H7 (cell line): ENCODE measurements around the gene GPR162. TPM values are rescaled to one million over a fixed set of nuclear protein-coding genes. Genes with fewer than 3 reads are reported as not detected.
A peak's percentile ranks its signal among the peaks of the same experiment; 100 is the strongest.

Source experiments
- DNase-seq: peaks from one replicate; pipeline ENCODE4 v3.0.0; 2012
- H3K27me3 ChIP-seq: 2 replicates; pipeline ENCODE4 v1.6.0; 2011; ENCODE audit warnings: mild to moderate bottlenecking, low read length; ENCODE audit not compliant: control insufficient read depth, insufficient read depth
- H3K36me3 ChIP-seq: replicated peaks from 2 replicates; pipeline ENCODE4 v1.5.1; 2011; ENCODE audit warnings: low read length; ENCODE audit not compliant: control insufficient read depth, insufficient read depth
- H3K4me3 ChIP-seq: 2 replicates; pipeline ENCODE4 v1.5.1; 2011; ENCODE audit warnings: low read depth, mild to moderate bottlenecking, control low read depth, low read length, moderate library complexity; ENCODE audit not compliant: insufficient read depth
- total RNA-seq: library from RNA; depleted of rRNA; stranded (reverse); fragments of >200 nt; shearing (Covaris generic); gene quantifications from 2 replicates; pipeline ENCODE4 v1.2.3, GENCODE V29; 2014; rRNA removed

The GPR162 gene, protein sequence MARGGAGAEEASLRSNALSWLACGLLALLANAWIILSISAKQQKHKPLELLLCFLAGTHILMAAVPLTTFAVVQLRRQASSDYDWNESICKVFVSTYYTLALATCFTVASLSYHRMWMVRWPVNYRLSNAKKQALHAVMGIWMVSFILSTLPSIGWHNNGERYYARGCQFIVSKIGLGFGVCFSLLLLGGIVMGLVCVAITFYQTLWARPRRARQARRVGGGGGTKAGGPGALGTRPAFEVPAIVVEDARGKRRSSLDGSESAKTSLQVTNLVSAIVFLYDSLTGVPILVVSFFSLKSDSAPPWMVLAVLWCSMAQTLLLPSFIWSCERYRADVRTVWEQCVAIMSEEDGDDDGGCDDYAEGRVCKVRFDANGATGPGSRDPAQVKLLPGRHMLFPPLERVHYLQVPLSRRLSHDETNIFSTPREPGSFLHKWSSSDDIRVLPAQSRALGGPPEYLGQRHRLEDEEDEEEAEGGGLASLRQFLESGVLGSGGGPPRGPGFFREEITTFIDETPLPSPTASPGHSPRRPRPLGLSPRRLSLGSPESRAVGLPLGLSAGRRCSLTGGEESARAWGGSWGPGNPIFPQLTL
- total RNA-seq: 5.4 and 7.0 TPM in 2 replicates

DNA sequence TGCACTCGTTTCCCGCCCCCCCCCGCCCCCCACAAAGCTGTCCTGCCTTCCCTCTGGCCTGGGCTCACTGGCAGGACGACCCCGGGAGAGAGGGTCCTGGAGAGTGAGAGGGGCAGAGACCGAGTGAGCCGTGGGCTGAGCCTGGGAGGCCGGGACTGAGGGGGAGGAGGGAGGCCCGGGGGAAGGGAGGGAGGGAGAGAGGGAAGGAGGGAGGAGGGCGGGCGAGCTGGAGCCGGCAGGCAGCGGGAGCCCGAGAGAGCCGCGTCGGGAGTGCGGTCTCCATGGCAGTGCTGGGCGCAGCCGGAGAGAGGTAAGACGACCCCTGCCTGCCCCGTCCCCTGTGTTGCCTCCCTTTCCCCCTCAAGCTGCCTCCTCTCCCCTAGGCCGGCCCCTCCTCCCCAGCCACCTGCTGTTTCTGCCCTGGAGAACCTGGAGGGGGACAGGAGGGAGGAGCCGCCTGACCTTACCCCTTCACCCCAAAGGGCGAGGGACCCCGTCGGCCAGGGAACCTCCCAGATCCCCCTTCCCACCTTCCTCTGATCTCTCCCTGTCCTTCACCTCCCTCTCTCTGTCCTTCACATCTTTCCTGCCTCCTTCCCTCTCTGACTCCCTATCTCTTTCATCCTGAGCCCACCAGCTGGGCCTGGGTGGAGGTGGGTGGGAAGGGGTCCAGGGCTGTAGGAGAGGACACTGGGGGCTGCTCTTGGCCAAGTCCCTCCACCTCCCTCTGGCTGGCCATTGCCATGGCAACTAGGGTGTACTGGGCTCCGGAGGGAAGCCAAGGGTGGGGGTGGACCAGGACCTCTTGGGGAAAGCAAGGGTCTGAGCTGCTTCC, at the start of gene GPR162:
Gene GPR162 (plus strand): TSS at position 231 of the 835 bp plus-strand sequence. CDS start 2,078 bp downstream, outside the sequence.
- DNase-seq: peak; percentile 95
- Histone ChIP-seq H3K36me3 (no peaks in the 10 kb centered on the region), H3K27me3 (peaks cover 62% of the 10 kb centered on the region), H3K4me3 (peak within 1 kb of the TSS; percentile 69)

DNA sequence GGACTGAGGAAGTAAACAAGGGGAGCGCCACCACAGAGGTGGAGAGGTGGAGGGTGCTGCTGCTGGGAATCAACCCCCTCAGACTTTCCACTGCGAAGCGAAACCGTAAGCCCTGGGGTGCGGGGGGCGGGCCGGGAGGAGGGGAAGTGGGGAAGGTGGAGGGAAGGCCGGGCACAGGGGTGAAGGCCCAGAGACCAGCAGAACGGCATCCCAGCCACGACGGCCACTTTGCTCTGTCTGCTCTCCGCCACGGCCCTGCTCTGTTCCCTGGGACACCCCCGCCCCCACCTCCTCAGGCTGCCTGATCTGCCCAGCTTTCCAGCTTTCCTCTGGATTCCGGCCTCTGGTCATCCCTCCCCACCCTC, 49.3 kb upstream of the GPR162 start, which contains the start of gene LAG3:
Gene LAG3 (plus strand): TSS at position 190 of the 365 bp plus-strand sequence. CDS start 333 bp downstream, outside the sequence.
- Histone ChIP-seq H3K27me3 (peaks cover 64% of the 10 kb centered on the region), H3K4me3 (peak within 1 kb of the TSS; percentile 35; the same call in 1 of the 2 replicates), H3K36me3 (peaks cover 3% of the 10 kb centered on the region)
- peak; percentile 83 for DNase-seq

DNA sequence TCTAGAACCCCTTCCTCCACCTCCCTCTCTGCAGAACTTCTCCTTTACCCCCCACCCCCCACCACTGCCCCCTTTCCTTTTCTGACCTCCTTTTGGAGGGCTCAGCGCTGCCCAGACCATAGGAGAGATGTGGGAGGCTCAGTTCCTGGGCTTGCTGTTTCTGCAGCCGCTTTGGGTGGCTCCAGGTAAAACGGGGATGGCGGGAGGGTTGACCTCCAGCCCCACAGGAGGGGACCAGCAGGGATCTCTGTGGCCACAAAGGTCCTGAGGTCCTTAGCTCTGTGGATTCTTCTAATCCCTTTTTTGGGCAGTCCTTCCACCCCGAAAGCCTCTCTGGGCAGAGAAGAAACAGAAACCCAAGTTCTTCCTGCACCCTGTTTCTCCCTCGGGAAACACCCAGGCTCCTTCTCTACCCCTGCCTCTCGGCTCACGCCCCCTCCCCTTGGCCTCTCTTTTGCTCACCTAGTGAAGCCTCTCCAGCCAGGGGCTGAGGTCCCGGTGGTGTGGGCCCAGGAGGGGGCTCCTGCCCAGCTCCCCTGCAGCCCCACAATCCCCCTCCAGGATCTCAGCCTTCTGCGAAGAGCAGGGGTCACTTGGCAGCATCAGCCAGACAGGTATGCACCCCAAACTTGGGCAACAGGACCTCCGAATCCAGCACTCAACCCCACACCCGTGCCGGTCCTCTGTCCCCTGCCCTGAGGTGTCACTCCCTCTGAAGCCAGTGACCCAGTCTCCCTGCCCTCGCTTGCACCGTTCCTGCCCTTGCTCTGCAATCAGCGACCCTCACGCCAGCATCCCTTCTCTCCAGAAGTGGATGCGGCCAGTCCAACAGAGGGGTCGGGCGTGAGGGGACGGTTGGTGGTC, 48.7 kb upstream of the GPR162 start:
- Histone ChIP-seq H3K27me3 (peaks cover 66% of the 10 kb centered on the region), H3K4me3 (peak overlapping the region; percentile 35), H3K36me3 (peaks cover 3% of the 10 kb centered on the region)
- peak; percentile 75 for DNase-seq

DNA sequence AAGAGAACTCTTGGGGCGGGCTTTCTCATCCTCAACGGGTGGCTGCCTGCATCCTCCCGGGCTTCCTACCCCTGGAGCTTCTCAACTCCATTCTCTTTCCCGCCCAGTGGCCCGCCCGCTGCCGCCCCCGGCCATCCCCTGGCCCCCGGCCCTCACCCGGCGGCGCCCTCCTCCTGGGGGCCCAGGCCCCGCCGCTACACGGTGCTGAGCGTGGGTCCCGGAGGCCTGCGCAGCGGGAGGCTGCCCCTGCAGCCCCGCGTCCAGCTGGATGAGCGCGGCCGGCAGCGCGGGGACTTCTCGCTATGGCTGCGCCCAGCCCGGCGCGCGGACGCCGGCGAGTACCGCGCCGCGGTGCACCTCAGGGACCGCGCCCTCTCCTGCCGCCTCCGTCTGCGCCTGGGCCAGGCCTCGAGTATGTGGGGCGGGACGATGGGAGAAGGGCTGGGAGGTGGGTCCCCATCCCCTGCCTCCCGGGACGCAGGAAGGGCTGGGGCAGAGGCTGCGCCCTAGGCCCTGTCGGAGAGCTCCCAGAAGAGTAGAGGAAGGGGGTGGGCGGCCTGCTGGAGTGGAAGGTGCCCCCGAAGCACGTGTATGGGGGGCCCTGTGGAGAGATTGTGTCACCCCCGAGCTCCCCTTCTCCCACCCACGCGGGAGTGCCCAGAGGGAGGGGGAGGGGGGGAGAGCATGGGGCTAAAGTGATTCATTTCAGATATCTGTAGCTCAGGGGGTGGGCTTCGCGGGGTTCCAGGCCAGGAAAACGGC, 47.9 kb upstream of the GPR162 start:
- Histone ChIP-seq H3K36me3 (peaks cover 3% of the 10 kb centered on the region), H3K4me3 (peak overlapping the region; percentile 35), H3K27me3 (peaks cover 71% of the 10 kb centered on the region)
- DNase-seq: peak; percentile 80

DNA sequence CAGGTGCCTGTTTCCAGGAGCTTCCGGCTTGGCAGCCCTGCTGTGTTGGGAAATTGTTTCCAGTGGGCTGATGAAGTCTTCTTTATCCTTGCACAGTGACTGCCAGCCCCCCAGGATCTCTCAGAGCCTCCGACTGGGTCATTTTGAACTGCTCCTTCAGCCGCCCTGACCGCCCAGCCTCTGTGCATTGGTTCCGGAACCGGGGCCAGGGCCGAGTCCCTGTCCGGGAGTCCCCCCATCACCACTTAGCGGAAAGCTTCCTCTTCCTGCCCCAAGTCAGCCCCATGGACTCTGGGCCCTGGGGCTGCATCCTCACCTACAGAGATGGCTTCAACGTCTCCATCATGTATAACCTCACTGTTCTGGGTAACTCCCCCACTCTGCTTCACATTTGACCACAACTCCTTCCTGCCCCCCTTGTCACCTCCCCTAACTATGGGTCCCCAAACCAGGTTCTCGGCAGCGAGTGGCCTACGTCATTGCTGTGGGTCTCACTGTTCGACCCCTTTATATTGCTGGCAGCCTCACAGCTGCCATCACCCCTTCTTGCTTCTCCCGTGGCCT, 47.0 kb upstream of the GPR162 start:
- Histone ChIP-seq H3K4me3 (no peak overlapping the region), H3K36me3 (peaks cover 3% of the 10 kb centered on the region; the same call in 1 of the 2 replicates), H3K27me3 (peaks cover 71% of the 10 kb centered on the region)
- DNase-seq: peak; percentile 47

DNA sequence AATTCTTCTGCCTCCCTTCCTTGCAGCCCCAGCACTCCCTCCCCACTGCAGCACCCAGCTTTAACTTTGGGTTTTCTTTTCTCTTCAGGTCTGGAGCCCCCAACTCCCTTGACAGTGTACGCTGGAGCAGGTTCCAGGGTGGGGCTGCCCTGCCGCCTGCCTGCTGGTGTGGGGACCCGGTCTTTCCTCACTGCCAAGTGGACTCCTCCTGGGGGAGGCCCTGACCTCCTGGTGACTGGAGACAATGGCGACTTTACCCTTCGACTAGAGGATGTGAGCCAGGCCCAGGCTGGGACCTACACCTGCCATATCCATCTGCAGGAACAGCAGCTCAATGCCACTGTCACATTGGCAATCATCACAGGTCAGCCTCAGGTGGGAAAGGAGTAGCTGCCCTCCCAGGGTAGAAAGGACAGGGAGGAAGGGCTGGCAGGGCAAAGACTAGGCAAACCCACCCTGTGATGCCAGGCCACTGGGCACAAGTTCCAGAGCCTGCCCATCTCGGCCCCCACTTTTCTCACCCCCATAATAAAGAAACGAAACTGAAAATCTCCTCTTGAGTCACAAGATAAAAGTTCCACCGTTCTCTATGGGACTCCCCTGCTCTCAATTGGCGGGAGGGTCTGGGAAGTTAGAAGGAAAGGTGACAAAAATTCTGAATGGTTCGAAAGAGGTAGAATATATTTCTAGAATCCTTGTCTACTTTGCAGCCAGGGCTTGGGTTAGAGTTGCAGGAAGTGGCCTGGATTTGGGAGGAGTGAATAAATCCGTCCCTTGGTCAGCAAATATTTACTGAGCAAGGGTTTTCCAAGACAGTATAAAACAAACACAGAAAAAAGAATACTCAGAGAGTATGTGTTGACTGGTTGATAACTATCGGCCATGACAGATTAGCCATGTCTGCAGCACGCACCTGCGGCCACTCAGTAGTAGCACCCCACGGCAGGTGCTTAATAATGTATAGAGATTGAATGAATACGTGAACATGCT, 46.1 kb upstream of the GPR162 start:
- peaks cover 71% of the 10 kb centered on the region for H3K27me3 ChIP-seq
- DNase-seq: no peak
- H3K4me3 ChIP-seq: no peak overlapping the region
- 0 out of 2 replicates have a peak, but pooled peaks cover 1% of the 10 kb centered on the region for H3K36me3 ChIP-seq

DNA sequence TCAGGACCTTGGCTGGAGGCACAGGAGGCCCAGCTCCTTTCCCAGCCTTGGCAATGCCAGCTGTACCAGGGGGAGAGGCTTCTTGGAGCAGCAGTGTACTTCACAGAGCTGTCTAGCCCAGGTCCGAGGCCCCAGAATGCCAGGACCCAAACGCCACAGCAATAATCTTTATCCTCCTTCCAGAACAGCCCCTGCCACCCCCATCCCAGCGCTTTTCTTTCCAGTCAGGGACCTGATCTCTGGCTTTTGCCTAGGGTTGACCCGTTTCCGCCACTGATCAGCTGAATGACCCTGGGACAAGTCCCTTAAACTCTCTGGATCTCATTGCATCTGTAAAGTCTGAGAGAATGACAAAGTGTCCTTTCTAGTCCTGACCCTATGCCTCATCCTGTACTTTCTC, 44.2 kb upstream of the GPR162 start:
- H3K36me3 ChIP-seq: no peaks in the 10 kb centered on the region
- no peak overlapping the region for H3K4me3 ChIP-seq
- peaks cover 58% of the 10 kb centered on the region for H3K27me3 ChIP-seq
- no peak for DNase-seq

DNA sequence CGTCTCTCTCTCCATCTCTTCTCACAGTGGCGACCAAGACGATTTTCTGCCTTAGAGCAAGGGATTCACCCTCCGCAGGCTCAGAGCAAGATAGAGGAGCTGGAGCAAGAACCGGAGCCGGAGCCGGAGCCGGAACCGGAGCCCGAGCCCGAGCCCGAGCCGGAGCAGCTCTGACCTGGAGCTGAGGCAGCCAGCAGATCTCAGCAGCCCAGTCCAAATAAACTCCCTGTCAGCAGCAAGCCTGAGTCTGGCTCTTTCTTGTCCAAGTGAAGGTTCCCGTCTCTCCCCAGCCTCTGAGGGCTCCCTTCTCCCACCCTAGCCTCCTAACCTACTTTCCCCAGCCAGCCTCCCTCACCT, 43.4 kb upstream of the GPR162 start:
- no peaks in the 10 kb centered on the region for H3K36me3 ChIP-seq
- peaks cover 50% of the 10 kb centered on the region for H3K27me3 ChIP-seq
- peak overlapping the region; percentile 43 for H3K4me3 ChIP-seq
- DNase-seq: peak; percentile 64

DNA sequence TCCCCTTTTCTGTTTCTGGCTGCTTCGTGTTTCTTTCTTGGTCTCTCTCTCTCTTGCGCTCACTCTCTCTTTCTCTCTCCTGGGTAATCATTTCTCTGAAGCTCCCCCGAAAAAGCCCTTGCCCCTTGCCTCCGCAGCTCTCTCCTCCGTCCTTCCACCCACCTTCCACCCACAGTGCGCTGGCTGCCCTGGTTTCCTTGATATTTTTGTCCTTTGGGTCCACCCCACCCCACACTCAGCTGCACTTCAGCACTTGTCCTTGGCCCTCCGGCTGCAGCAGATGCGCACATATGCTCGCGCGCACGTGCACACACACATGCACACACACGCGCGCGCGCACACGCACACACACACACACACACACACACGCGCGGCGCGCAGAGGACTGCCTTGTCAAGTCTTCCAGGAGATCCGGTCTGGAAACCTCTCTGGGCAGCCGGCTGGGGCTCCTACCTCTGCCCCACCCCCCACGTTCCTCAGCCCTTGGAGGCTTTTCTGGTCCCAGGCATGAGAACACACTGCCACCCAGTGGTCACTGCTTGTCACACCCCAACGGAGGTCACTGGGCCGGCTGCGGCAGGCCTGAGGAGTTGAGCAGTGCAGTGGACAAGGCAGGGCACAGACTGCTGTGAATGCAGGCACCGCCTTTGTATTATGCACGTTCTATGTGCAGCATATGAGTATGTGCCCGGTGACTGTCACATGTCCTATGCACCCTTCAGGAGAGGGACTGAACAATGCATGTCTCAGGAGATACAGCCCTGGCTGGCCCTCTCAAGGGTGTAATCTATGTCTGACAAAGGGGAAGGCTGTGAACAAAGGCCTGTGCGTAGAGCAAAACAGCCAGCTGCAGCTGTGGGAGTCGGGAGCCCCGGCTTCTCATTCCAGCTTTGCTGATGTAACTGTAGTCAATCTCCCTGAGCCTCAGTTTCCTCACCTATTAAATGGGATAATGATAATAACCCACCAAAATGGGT, 42.8 kb upstream of the GPR162 start:
- DNase-seq: peak; percentile 94
- Histone ChIP-seq H3K27me3 (peaks cover 44% of the 10 kb centered on the region), H3K4me3 (peak overlapping the region; percentile 43), H3K36me3 (no peaks in the 10 kb centered on the region)

DNA sequence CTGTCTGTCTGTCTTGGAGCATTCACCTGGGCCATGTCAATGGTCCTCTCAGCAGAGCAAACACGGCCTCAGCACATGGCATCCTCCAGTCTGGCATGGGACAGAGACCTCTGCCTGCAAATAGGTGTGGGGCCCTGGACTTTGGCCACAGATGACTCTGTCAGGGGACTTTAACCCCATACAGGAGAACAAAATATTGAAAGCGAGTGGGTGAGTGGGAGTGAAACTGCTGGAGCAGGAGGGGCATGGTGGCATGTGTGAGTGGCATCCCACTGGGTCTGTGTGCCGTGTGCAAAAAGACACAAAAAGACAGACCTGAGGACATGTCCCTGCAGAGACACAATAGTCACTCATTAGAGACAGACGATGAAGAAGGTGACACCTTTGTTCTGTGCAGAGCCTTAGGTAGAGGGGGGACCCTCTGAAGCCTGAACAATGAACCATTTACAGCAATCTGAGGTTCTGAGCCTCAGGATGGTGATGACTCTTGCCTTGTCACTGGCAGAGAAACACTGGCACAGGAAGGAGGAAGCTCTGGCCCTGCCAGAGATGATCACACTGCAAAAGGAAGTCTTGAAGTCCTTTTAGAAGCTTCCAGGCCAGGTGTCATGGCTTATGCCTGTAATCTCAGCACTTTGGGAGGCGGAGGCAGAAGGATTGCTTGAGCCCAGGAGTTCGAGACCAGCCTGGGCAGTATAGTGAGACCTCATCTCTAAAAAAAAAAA, 41.8 kb upstream of the GPR162 start:
- Histone ChIP-seq H3K4me3 (no peak overlapping the region), H3K27me3 (peaks cover 34% of the 10 kb centered on the region), H3K36me3 (no peaks in the 10 kb centered on the region)
- DNase-seq: no peak

DNA sequence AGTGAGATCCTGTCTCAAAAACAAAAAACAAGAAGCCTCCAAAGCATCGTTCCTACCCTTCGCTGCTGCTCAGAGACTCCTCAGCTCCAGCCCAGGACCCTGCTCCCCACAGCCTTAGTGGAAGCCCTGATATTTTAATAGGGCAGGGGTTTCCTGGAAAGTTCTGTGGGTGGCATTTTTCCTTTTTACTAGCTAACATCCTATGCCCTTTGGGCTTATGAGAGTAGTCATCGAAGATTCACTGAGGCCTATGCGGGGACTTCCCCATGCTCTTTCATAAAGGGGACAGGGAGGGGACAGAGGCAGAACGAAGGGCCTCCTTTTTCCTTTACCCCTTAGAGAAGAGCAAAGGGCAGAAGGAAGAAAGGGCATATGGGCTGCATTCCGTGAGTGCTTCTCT, 41.0 kb upstream of the GPR162 start:
- no peaks in the 10 kb centered on the region for H3K36me3 ChIP-seq
- peaks cover 27% of the 10 kb centered on the region for H3K27me3 ChIP-seq
- DNase-seq: no peak
- H3K4me3 ChIP-seq: no peak overlapping the region
